Panc1 (cell line): ENCODE data around the gene TUBGCP3. TPM values are rescaled to one million over a fixed set of nuclear protein-coding genes. Genes with fewer than 3 reads are reported as not detected.

Source experiments
- ATAC-seq: fragments of 200-7000 bp; cut with Tn5 transposase; 2 replicates; pipeline ENCODE4 v1.9.1; 2020; ENCODE audit warnings: mild to moderate bottlenecking, moderate library complexity
- BruUV-seq: library from RNA; stranded (reverse); fragments of 400-500 nt; replicated peaks from 2 replicates; lab custom pipeline; 2021; lab: Mats Ljungman, UMichigan
- CTCF ChIA-PET: fragments of 300-600 bp; sonication (Branson Sonifier 250); formaldehyde crosslinking; loops from one replicate; lab custom pipeline; 2022; ENCODE audit warnings: antibody characterized with exemption; lab: Charles Lee
- POLR2A ChIA-PET: fragments of 300-600 bp; sonication (Branson Sonifier 250); formaldehyde crosslinking; loops from one replicate; lab custom pipeline; 2022; ENCODE audit warnings: antibody characterized with exemption; lab: Charles Lee
- DNase-seq: peaks from one replicate; pipeline ENCODE4 v3.0.0-alpha.2; 2010; ENCODE audit warnings: low read depth, low spot score
- H3K27ac ChIP-seq: 2 replicates; pipeline ENCODE4 v1.5.1; 2011; ENCODE audit warnings: mild to moderate bottlenecking, low read length, inconsistent platforms
- H3K27me3 ChIP-seq: fragments of 200-500 bp; sonication (Bioruptor generic); 2 replicates; pipeline ENCODE4 v1.6.0; 2014; ENCODE audit warnings: low read length, inconsistent platforms; ENCODE audit not compliant: control insufficient read depth, insufficient read depth
- H3K36me3 ChIP-seq: fragments of 200-500 bp; sonication (Bioruptor generic); 2 replicates; pipeline ENCODE4 v1.5.1; 2014; ENCODE audit warnings: inconsistent platforms, mild to moderate bottlenecking, low read length, moderate library complexity; ENCODE audit not compliant: control insufficient read depth, insufficient read depth
- H3K4me1 ChIP-seq: 2 replicates; pipeline ENCODE4 v1.5.1; 2011; ENCODE audit warnings: inconsistent platforms, mild to moderate bottlenecking, low read length, moderate library complexity; ENCODE audit not compliant: control insufficient read depth, insufficient read depth
- H3K4me3 ChIP-seq, 2 experiments: 2 replicates each; pipeline ENCODE4 v1.5.1; 2011 to 2012; ENCODE audit warnings: low read depth in 2 of 2, low read length in 2 of 2, mild to moderate bottlenecking in 2 of 2, inconsistent platforms in 1 of 2, moderate library complexity in 1 of 2
- H3K9me3 ChIP-seq: fragments of 200-500 bp; sonication (Bioruptor generic); 2 replicates; pipeline ENCODE4 v1.5.1; 2014; ENCODE audit warnings: low read depth, mild to moderate bottlenecking, inconsistent platforms, low read length, moderate library complexity; ENCODE audit not compliant: control insufficient read depth, insufficient read depth
- POLR2AphosphoS5 ChIP-seq: IDR thresholded peaks from 2 replicates; pipeline ENCODE4 v1.6.1; 2012; ENCODE audit warnings: mild to moderate bottlenecking, low read depth, low read length, moderate library complexity
- SIN3A ChIP-seq: IDR thresholded peaks from 2 replicates; pipeline ENCODE4 v1.6.1; 2012; ENCODE audit warnings: low read depth, mild to moderate bottlenecking, low read length, moderate library complexity, borderline replicate concordance; ENCODE audit not compliant: insufficient read depth
- TCF7L2 ChIP-seq: IDR thresholded peaks from 2 replicates; pipeline ENCODE4 v1.6.1; 2011; ENCODE audit warnings: mild to moderate bottlenecking, low read depth, low read length, inconsistent platforms
- in situ Hi-C: cut with HindIII; loops from 2 replicates; pipeline ENCODE4 v1.10.0; 2016; ENCODE audit warnings: low sequenced_read_pairs, low pct_unique_long_range_greater_than_20kb
- intact Hi-C: fragments of 100-400 bp; cut with micrococcal nuclease; formaldehyde crosslinking; loops from one replicate; pipeline ENCODE4 v1.10.0; 2022; ENCODE audit not compliant: unreplicated experiment
- total RNA-seq: library from RNA; stranded (reverse); gene quantifications from one replicate; pipeline ENCODE4 v1.2.1, GENCODE V29; 2021; ENCODE audit not compliant: unreplicated experiment
- TF ChIP-seq, protein P1 (sequence below): fragments of 450-650 bp; IDR thresholded peaks from 2 replicates; pipeline ENCODE4 v1.5.1; 2017; ENCODE audit warnings: mild to moderate bottlenecking
- TF ChIP-seq, protein P2 (sequence below), 2 experiments: IDR thresholded peaks; 2 replicates each; pipeline ENCODE4 v1.6.1; 2011 to 2012; ENCODE audit warnings: low read depth in 2 of 2, control low read depth in 1 of 2, low read length in 1 of 2, mild to moderate bottlenecking in 1 of 2, moderate library complexity in 1 of 2; ENCODE audit not compliant: insufficient read depth in 1 of 2

The TUBGCP3 gene
- total RNA-seq, 1 experiment from 2014 or later: 28.4 TPM

DNA sequence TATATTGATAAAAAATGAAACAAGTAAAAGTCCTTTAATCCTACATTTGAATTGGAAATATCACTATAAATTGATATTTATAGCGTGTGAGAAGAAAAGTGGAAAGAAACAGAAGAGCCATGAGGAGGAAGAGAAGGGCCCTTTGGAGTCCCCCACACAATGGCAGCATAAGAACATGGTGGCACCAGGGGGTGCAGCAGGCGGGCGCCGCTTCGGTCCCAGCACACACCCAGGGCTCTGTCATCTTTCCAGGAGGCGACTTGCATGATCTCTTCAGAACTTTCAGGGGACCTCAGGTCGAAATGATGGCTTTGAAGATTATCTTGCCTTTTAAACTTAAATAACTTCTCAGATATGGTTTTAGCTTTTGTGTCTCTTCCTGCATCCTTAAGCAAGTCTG, 91.8 kb downstream of the TUBGCP3 start:
- DNase-seq: no peak
- TF ChIP-seq, protein P1, sequence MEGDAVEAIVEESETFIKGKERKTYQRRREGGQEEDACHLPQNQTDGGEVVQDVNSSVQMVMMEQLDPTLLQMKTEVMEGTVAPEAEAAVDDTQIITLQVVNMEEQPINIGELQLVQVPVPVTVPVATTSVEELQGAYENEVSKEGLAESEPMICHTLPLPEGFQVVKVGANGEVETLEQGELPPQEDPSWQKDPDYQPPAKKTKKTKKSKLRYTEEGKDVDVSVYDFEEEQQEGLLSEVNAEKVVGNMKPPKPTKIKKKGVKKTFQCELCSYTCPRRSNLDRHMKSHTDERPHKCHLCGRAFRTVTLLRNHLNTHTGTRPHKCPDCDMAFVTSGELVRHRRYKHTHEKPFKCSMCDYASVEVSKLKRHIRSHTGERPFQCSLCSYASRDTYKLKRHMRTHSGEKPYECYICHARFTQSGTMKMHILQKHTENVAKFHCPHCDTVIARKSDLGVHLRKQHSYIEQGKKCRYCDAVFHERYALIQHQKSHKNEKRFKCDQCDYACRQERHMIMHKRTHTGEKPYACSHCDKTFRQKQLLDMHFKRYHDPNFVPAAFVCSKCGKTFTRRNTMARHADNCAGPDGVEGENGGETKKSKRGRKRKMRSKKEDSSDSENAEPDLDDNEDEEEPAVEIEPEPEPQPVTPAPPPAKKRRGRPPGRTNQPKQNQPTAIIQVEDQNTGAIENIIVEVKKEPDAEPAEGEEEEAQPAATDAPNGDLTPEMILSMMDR: no peak
- TF ChIP-seq TCF7L2: no peak
- TF ChIP-seq, protein P2, sequence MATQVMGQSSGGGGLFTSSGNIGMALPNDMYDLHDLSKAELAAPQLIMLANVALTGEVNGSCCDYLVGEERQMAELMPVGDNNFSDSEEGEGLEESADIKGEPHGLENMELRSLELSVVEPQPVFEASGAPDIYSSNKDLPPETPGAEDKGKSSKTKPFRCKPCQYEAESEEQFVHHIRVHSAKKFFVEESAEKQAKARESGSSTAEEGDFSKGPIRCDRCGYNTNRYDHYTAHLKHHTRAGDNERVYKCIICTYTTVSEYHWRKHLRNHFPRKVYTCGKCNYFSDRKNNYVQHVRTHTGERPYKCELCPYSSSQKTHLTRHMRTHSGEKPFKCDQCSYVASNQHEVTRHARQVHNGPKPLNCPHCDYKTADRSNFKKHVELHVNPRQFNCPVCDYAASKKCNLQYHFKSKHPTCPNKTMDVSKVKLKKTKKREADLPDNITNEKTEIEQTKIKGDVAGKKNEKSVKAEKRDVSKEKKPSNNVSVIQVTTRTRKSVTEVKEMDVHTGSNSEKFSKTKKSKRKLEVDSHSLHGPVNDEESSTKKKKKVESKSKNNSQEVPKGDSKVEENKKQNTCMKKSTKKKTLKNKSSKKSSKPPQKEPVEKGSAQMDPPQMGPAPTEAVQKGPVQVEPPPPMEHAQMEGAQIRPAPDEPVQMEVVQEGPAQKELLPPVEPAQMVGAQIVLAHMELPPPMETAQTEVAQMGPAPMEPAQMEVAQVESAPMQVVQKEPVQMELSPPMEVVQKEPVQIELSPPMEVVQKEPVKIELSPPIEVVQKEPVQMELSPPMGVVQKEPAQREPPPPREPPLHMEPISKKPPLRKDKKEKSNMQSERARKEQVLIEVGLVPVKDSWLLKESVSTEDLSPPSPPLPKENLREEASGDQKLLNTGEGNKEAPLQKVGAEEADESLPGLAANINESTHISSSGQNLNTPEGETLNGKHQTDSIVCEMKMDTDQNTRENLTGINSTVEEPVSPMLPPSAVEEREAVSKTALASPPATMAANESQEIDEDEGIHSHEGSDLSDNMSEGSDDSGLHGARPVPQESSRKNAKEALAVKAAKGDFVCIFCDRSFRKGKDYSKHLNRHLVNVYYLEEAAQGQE (IDR thresholded peaks at IDR 0.05; ENCODE audit: insufficient read depth in 1 of 2, low read depth in 2 of 2, low read length in 1 of 2): no peak
- no TSS peak for BruUV-seq
- Histone ChIP-seq H3K27me3 (no peaks in the 10 kb centered on the region), H3K36me3 (no peaks in the 10 kb centered on the region; the same call in 1 of the 2 replicates), H3K27ac (no peak overlapping the region), H3K9me3 (no peaks in the 10 kb centered on the region), H3K4me1 (no peaks in the 10 kb centered on the region), H3K4me3 (no peak overlapping the region)
- intact Hi-C loops (no loop called here), in situ Hi-C loops (no loop called here)
- ChIA-PET CTCF (no interaction called here), POLR2A (no interaction called here)
- ATAC-seq: no peak

DNA sequence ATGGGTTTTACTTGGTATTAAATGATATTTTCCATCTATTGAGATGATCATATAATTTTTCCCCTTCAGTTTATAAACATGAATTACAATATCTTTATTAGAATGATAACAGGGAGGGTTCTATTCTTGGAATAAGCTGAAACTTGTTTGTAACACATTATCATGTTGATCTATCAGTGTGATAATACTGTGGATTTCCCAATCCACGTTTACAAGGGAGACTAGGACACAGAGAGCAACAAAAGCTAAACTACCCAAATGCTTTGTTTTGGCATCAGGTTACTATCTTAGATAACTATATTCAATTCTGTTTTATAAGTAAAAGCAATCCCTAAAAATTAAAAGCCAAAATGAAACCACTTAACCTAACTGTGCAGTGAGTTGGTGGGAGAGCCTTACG, 92.5 kb downstream of the TUBGCP3 start:
- Histone ChIP-seq H3K27ac (no peak overlapping the region), H3K36me3 (no peaks in the 10 kb centered on the region; the same call in 1 of the 2 replicates), H3K4me1 (no peaks in the 10 kb centered on the region), H3K4me3 (no peak overlapping the region), H3K9me3 (no peaks in the 10 kb centered on the region), H3K27me3 (no peaks in the 10 kb centered on the region)
- in situ Hi-C loops: no loop called here
- ATAC-seq (no peak), DNase-seq (no peak)
- no peak for TF ChIP-seq POLR2AphosphoS5
- ChIA-PET POLR2A (no interaction called here), CTCF (no interaction called here)
- intact Hi-C loops: no loop called here
- BruUV-seq: no TSS peak

DNA sequence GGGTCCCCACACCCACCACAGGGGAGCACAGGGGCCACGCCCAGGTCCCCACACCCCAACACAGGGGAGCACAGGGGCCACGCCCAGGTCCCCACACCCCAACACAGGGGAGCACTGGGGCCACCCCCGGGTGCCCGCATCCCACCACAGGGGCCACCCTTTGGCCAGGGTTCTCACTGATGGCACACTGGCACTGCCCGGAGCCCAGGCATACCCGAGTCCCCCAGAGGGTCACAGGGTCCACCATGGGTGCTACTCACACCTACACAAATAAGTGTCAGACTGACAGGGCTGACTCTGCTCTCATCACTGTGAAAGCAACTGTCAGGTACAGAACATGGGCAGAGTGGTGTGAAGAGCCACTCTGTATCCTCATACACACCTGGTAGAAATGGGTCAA, 98.8 kb downstream of the TUBGCP3 start:
- H3K27ac ChIP-seq: no peak overlapping the region
- H3K27me3 ChIP-seq: no peaks in the 10 kb centered on the region
- H3K36me3 ChIP-seq: no peaks in the 10 kb centered on the region
- POLR2A ChIA-PET: no interaction called here
- TF ChIP-seq, protein P2 (IDR thresholded peaks at IDR 0.05; ENCODE audit: insufficient read depth in 1 of 2, low read depth in 2 of 2, low read length in 1 of 2): no peak
- no peak for TF ChIP-seq SIN3A
- TF ChIP-seq, protein P1: no peak
- TF ChIP-seq POLR2AphosphoS5: no peak
- TF ChIP-seq TCF7L2: no peak
- no peaks in the 10 kb centered on the region for H3K4me1 ChIP-seq
- CTCF ChIA-PET: no interaction called here
- no peak for DNase-seq
- H3K9me3 ChIP-seq: no peaks in the 10 kb centered on the region
- no peak for ATAC-seq
- intact Hi-C loops (no loop called here), in situ Hi-C loops (no loop called here)
- no peak overlapping the region for H3K4me3 ChIP-seq
- no TSS peak for BruUV-seq
